Activated CD8-positive, alpha-beta memory T cell treated with anti-CD3 and anti-CD28 coated beads for 4 hours (primary cell): Measurements from ENCODE around the gene RASAL1.
"Not testable (repeated sequence)": the region's sequence is repeated elsewhere in the genome, so short reads cannot be mapped to it uniquely, and the experiment has no call there.

Experiments
- DNase-seq, 2 donors: peaks; one replicate each; pipeline ENCODE4 v3.0.0-alpha.2; 2020; ENCODE audit warnings: low read depth in 2 of 2

Gene RASAL1

DNA sequence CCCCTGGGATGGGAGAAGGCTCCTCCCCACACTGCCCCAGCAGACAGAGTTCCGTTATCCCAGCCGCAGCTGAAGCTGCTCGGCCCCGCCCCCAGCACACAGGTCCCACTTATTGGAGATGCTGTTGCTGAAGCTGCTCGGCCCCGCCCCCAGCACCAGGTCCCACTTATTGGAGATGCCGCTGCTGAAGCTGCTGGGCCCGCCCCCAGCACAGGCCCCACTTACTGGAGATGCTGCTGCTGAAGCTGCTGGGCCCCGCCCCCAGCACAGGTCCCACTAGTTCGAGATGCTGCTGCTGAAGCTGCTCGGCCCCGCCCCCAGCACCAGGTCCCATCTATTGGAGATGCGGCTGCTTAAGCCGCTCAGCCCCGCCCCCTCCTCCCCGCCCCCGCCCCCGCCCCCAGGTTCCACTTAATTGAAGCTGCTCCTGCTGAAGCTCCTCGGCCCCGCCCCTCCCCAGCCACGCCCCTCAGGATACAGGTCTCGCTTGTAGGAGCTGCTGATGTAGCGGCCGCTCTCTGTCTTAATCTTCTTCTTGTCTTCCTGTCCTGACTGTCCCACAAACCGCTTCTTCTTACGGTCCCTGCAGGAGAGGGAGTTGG, 26.0 kb upstream of the RASAL1 start:
- DNase-seq: no peak

DNA sequence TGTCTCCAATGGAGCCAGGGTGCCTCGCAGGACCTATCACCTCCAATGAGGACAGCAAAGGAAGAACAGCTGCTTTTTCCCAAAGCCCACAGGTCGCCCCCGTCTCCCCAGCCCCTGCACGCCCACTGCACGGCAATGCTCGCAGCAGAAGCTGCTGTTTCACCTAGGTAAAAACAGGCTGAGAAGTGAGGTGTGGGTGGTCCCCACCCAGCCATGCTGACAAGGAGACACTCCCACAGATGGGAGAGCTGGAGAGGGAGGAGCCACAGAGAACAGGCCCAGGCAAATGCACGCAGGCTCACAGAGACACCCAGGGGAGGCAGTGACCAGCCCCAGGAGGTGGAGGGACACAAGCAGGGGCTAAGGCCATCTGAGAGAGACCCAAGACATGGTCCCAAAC, 24.4 kb upstream of the RASAL1 start:
- no peak for DNase-seq

DNA sequence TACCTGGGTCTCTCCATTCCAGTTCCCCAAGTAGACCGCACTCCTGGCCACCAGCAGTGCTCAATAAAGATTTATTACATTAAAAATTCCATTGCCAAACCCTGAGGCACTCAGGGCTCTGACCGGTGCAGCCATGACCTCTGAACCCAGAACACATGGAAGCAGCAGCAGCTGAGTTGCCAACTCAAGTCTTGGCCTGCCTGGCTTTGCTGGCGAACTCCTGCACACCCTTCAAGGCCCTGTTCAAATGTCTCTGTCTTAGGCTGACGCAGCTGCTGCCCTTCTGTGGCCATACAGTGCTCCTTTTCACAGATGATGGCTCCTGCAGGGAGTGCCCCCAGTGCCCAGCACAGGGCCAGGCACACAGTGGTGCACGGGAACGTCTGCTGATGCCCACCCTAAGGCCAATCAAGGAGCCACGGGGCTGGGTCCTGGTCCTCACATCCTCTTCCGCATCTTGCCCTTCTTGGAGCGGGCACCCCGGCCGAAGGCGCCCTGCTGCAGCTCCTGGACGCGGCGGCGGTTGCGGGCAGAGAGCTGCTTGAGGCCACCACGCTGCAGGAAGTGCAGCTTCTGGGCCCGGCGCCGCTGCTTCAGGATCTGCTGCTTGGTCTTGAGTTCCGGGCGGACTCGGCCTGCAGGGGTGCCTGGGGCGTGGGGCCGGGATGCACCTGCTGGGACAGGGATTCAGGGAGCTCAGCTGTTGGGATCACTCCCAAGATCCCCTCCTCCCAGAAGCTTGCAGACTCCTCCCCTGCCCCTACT, 23.1 kb upstream of the RASAL1 start:
- DNase-seq: no peak

DNA sequence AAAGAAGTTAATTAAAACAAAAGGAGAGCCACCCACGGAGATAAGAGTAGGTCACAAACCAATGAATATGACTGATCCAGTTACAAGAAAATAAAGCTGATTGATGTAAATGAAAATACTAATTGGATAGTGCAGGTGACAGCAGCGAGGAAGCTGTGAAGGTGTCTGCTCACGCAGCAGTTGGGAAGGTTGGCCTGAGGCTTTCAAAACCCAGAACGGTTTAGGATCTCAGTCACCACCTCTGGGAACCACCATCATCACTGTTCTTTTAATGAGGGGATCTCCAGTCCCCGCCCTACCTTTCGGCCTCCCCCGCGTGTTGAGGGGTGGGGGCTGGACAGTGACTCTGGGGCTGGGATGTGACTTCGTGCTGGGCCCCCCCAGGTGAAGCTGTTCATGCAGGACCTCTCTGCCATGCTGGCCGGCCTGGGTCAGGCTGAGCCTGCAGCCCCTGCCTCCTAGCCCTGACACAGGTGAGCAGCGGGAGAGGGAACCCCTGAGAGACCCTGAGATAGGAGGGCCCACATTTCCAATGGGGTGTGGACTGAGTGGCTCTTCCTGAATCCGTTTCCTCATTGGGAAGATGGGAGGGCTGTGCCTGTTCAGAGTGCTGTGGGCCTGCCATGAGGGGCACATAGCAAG, 21.8 kb upstream of the RASAL1 start:
- no peak for DNase-seq

DNA sequence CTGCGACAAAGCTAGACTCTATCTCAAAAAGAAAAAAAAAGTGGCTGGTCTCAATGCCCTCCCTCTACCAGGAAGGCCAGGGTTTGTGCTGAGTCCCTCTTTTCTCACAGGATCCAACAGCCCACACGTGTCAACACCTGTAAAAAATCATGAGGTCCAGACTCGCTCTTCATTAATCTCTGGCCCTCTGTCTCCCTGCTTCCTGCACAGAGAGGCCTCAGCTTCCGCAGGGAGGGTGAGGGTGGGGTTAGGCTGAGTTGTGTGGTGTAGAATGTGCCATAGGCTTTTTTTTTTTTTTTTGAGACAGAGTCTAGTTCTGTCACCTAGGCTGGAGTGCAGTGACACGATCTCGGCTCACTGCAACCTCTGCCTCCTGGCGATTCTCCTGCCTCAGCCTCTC, 20.1 kb upstream of the RASAL1 start:
- DNase-seq: no peak

DNA sequence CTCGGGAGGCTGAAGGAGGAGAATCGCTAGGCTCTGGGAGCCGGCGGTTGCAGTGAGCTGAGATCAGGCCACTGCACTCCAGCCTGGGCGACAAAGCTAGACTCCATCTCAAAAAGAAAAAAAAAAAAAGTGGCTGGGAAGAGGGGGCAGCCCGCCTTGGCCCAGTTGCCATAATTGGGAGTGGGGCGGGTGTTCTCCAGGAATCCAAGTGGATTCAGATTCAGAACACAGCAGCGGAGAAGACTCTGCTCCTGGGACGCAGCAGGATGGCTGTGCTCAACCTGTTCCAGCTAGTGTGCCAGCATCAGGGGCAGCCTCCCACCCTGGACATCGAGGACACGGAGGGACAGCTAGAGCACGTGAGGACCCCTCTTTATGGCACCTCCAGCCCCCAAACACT, 19.5 kb upstream of the RASAL1 start:
- no peak for DNase-seq

DNA sequence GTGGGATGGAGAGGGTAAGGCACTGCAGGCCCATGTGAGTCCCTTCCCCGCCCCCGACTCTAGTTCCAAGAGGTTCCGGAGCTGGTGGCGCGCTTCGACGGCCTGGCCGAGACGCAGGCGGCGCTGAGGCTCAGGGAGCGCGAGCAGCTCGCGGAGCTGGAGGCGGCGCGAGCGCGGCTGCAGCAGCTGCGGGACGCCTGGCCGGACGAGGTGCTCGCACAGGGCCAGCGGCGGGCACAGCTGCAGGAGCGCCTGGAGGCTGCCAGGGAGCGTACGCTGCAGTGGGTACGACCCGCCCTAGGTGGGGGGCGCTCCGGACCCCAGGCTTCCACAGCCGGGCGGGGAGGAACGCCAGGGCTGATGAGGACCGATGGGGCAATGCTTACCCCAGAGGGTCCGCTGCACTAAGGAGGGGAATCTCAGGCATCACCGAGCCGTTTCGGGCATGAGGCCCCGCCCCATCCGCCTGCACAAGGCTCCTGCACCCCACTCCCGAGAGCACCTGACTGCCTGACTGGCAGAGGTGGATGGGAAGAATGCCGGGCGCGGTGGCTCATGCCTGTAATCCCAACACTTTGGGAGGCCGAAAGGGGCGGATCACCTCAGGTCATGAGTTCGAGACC, 18.9 kb upstream of the RASAL1 start:
- no peak for DNase-seq

DNA sequence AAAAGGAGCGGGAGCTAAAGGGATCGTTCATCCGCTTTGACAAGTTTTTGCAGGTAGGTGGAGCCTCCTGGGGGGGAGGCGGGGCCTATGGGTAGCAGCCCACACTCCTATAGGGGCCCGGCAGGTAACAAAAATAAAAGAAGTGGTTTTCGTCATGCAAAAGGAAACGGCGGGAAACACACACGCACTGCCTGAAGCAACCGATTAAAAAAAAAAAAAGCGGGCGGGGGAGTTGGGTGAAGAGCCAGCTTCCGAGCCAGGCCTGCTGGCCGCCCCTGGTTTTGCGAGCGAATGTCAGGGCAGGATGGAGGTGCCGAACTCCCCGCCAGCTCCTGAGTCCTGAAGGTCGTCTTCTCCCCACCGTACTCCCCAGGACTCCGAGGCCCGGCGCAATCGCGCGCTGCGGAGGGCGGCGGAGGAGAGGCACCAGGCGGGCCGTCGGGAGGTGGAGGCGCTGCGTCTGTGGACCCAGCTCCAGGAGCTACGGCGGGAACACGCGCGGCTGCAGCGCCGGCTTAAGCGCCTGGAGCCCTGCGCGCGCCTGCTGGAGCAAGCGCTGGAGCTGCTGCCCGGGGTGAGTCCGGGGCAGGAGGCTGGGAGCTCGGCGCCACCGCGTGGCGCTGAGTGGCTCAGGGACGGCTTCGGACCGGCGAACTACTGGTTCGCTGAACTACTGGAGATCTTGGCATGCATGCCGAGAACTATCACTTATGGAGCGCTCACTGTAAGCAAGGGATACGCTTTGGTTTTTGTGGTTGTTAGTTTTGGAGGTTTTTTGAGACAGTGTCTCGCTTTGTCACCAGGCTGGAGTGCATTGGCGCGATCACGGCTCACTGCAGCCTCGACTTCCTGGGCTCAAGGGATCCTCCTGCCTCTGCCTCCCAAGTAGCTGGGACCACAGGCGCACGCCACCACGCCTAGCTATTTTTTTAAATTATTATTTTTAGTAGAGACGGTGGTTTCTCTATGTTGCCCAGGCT, 17.6 kb upstream of the RASAL1 start:
- peak in 1 of 2 donors; percentile 8 for DNase-seq

DNA sequence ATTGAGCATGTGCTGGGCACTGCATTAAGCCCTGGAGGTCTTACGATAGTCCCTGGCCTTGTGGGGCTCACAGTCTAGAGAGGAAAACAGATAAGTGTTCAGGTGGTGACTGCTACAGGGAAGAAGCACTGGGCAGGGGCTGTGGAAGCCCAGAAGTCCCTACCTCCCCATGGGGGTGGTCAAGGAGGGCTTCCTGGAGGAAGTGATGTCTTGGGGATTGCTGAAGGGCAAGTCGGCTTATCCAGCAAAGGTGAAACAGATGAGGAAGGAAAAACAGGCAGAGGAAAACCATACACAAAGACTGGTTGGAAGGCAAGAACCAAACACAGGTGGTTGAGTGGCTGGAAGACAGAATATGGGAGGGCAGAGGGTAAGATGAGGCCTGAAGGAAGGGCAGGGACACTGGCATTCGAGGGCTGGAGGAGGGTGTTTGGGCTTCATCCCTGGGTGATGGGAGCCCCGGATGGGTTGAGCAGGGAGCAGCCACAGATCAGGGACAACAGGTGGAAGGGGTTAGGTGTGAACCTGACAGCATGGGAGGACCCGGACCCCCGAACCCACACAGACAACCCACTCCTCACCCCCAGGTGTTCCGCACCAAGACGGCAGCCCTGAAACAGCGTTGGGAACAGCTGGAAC, 16.8 kb upstream of the RASAL1 start:
- no peak for DNase-seq

DNA sequence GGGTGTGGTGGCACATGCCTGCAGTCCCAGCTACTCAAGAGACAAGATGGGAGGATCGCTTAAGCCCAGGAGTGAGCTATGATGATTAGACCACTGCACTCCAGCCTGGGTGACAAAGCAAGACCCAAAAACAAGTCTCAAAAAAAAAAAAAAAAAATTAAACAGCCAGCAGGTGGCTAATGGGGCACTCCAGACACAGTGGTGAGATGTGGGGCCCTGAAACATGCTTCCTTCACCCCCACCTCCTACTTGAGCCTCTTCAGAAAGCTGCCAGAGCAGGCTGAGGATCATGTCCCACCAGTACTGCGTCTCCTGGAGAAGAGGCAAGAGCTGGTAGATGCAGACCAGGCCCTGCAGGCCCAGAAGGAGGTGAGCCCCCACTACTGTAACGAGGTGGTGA, 16.1 kb upstream of the RASAL1 start:
- DNase-seq: no peak

DNA sequence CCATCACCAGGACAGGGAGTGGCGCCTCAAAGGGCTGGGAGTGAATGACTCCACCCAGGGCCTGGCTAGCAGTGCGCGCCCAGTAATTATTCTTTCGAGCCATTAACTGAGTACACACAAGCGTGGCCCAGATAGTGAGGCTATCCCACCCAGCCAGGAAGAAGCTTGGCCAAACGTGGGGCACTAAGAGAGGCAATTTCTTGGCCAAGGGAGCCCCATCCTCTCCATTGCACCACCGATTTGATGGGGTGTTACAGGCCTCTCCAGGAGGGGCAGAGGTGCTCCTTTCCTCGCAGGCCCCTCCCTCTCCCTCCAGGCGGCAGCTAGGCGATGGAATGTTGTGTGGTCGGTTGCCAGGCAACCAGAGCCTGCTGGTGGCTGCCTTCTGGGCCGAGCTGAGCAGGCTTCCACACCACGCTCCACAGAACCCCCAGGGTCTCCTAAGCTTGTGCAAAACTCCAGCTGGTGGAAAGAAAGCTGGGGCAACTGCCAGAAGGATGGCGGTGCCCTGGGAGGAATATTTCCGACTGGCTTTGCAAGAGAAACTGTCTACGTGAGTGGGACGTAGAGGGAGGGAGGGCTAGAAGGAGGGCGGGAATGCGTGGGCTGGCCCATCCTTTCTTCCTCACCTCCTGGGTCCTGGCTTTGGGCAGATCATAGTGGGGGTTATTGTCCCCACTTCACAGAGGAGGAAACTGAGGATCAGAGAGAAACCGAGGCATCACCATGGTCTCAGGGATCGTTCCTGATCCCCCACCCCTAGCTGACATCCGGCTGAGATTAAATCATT, 14.0 kb upstream of the RASAL1 start, which contains the start of gene CFAP73:
TSS of gene CFAP73 (plus strand) at position 364 of the 790 bp plus-strand sequence. CDS start at position 498, 134 bp downstream.
- no peak for DNase-seq

DNA sequence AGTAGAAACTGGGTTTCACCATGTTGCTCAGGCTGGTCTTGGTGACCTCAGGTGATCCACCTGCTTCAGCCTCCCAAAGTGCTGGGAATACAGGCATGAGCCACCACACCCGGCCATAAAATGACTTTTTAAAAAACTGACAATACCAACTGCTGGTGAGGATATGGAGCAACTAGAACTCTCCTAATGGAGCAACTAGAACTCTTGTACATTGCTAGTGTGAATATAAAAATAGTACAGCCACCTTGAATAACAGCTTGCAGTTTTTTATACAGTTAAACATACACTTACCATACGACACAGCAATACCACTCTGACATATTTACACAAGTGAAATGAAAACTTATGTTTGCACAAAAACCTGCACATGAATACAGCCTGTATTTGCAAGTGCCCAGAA, 11.4 kb upstream of the RASAL1 start:
- DNase-seq: no peak

DNA sequence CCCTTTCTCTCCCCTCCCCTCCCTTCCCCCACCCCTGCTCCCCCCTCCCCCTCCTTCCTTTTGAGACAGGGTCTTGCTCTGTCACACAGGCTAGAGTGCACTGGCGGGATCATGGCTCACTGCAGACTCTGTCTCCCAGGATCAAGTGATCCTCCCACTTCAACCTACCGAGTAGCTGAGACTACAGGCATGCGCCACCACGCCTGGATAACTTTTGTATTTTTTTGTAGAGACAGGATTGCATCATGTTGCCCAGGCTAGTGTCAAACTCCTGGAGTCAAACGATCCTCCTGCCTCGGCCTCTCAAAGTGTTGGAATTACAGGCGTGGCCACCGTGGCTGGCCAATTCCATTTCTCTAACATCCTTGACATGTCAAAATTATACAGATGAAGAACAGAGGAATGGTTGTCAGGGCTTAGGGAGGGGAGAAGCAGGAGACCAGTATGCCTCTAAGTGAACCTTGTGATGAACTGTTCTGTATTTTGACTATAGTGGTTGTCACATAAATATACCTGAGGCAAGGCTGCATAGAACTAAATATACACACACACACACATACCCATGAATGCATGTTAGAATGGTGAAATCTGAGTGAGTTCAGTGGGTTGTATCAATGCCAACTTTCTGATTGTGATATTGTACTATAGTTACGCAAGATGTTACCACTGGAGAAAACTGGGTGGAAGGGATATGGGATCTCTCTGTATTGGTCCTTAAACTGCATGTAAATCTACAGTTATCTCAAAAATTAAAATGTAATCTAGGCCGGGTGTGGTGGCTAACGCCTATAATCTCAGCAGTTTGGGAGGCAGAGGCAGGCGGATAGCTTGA, 10.4 kb upstream of the RASAL1 start:
- no peak for DNase-seq

DNA sequence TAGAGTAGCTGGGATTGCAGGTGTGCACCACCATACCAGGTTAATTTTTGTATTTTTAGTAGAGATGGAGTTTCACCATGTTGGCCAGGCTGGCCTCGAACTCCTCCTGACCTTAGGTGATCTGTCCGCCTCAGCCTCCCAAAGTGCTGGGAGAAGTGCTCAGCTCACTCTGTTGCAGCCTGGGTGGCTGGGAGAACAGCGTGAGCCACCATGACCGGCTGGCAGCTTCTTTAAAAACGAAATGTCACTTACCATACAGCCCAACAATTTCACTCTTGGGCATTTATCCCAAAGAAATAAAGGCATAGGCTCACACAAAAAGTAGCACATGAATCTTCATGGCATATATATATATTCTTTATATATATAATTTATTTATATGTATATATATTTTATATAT, 9.2 kb upstream of the RASAL1 start:
- DNase-seq: no peak

DNA sequence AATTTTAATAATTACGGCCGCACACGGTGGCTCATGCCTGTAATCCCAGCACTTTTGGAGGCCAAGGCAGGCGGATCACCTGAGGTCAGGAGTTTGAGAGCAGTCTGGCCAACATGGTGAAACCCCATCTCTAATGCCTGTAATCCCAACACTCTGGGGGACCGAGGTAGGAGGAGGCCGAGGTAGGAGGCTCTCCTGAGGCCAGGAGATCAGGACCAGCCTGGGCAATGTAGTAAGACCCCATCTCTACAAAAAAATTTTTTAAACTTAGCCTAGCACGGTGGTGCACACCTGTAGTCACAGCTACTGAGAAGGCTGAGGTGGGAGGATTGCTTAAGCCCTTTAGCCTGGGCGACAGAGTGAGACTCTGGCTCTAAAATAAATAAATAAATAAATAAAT, 8.4 kb upstream of the RASAL1 start:
- DNase-seq: no peak

DNA sequence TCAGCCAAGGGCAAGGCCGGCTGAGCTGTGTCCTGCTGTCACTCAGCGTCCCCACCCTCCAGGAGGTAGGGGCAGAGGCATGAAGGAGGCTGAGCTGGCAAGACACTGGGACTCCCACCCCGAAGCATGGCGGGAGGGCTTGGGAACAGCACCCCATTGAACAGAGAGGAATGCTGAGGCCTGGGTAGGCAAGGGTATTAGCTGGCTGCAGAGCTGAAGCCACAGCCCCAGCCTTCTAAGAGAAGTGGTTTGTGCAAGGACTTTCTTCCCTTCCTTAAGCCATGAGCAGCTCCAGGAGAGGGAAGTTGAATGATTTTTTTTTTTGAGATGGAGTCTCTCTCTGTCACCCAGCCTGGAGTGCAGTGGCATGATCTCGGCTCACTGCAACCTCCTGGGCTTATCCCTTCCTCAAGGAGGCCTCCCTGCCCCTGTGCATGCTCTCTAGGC, 7.3 kb upstream of the RASAL1 start:
- no peak for DNase-seq

DNA sequence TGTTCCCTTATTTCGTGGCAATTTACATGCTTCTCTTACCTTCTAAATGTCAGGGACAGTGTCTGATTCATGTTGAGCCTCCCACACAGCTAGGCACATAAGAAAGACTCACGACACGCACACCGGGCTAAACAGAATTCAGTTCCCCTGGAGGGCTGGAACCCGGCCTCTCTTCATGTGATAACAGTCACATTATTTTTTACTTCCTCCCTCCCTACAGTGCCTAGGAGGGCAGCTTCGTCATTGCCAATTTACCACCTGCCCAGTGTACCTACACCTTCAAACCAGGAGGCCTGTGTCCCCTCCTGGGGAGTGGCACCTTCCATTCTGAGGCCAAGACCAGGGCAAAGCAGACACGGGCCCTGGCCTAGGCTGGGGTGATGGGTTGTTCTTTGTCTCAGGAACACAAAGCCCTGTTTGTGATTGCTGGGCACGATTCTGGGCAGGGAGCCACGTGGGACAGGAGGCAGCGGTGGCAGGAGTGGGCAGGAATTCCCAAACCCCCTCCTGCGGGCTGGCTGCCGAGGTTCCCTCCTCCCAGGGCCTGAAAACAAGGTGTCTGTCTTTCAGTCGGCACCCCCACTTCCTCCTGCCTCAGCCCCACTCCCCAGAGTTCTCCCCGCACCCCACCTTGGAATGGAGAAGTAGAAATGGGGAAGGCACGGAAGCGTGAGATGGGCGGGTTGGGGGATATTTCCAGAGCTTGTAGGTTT, 6.8 kb upstream of the RASAL1 start:
- no peak for DNase-seq

DNA sequence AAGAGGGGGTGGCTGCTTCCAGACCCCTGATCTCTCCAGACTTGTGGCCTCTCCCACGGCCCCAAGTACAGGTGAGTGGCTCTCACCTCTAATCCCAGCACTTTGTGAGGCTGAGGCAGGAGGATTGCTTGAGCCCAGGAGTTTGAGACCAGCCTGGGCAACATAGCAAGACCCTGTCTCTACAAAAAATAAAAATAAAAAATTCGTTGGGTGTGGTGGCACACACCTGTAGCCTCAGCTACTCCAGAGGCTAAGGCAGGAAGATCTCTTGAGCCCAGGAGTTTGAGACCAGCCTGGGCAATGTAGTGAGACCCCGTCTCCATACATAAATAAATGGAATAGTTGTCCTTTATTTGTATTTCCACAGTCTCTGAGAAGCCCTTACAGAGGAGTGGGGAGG, 6.2 kb upstream of the RASAL1 start:
- DNase-seq: not testable (repeated sequence)
